ENCODE measurements around the gene PLCH1. TPM values are rescaled to one million over a fixed set of nuclear protein-coding genes. Genes with fewer than 3 reads are reported as not detected.

Gene PLCH1
- total and polyA plus RNA-seq, 2 experiments from 2014 or later = 8.1 to 25.3 TPM

GRCh38 chr3:155495387-155495786, 249.5 kb downstream of the PLCH1 start:
- Histone ChIP-seq H3K4me2 (no peak overlapping the region), H3K9me2 (ENCODE audit: insufficient read depth) (no peaks in the 10 kb centered on the region; the same call in 1 of the 2 replicates), H3K27me3 (ENCODE audit: insufficient read depth) (no peaks in the 10 kb centered on the region), H3K27ac (ENCODE audit: low read depth) (no peak overlapping the region), H3K4me1 (ENCODE audit: insufficient read depth) (no peaks in the 10 kb centered on the region; the same call in 1 of the 2 replicates), H4K20me1 (replicated peaks; ENCODE audit: insufficient read depth) (no peaks in the 10 kb centered on the region), H3K4me3 (no peak overlapping the region), H3F3A (replicated peaks; ENCODE audit: low read depth) (no peaks in the 10 kb centered on the region), H3K36me3 (ENCODE audit: insufficient read depth) (no peaks in the 10 kb centered on the region), H2AFZ (no peak overlapping the region), H3K79me2 (replicated peaks; ENCODE audit: insufficient read depth) (no peaks in the 10 kb centered on the region)
- ATAC-seq (no peak), DNase-seq (ENCODE audit: low spot score) (no peak)
- Mint-ChIP-seq H3K27ac (no peak overlapping the region), H3K36me3 (ENCODE audit: low read depth) (peaks cover 9% of the 10 kb centered on the region; the same call in 1 of the 3 replicates), H3K9me3 (no peaks in the 10 kb centered on the region), H3K4me3 (no peak overlapping the region), H3K4me1 (peaks cover 8% of the 10 kb centered on the region), H3K27me3 (ENCODE audit: insufficient read depth, low read depth, poor library complexity) (no peaks in the 10 kb centered on the region)
- no peak for TF ChIP-seq EZH2phosphoT487 (IDR thresholded peaks at IDR 0.05; ENCODE audit: unreplicated experiment)
- TF ChIP-seq EZH2 (IDR thresholded peaks at IDR 0.05; ENCODE audit: low read depth, unreplicated experiment) = no peak
- TF ChIP-seq JUNB (IDR thresholded peaks at IDR 0.05; ENCODE audit: unreplicated experiment) = no peak
- TF ChIP-seq CREB1 (CRISPR knock-in tag; IDR thresholded peaks at IDR 0.05; ENCODE audit: low read depth) = no peak
- TF ChIP-seq STAT1 (IDR thresholded peaks at IDR 0.05; ENCODE audit: unreplicated experiment) = no peak
- no peak for TF ChIP-seq ETS1 (IDR thresholded peaks at IDR 0.05)
- TF ChIP-seq REST (IDR thresholded peaks at IDR 0.05; ENCODE audit: unreplicated experiment) = no peak
- TF ChIP-seq CTCF (conservative IDR thresholded peaks at IDR 0.05; ENCODE audit: low read depth in 2 of 2) = no peak
- TF ChIP-seq NANOG (IDR thresholded peaks at IDR 0.05; ENCODE audit: borderline replicate concordance) = no peak
- no peak for TF ChIP-seq ZNF114 (CRISPR knock-in tag; IDR thresholded peaks at IDR 0.05)
- no peak for TF ChIP-seq POLR2AphosphoS5 (IDR thresholded peaks at IDR 0.05; ENCODE audit: low read depth)
- no peak for TF ChIP-seq ZNF331 (CRISPR knock-in tag; IDR thresholded peaks at IDR 0.05; ENCODE audit: low read depth)
- no peak for TF ChIP-seq ZNF462 (CRISPR knock-in tag; IDR thresholded peaks at IDR 0.05)
